HK-2 (cell line): ENCODE measurements around the gene ZPBP2.

Experiments
- DNase-seq: peaks from one replicate; pipeline ENCODE4 v3.0.0-alpha.2; 2018; ENCODE audit not compliant: unreplicated experiment

The ZPBP2 gene

DNA sequence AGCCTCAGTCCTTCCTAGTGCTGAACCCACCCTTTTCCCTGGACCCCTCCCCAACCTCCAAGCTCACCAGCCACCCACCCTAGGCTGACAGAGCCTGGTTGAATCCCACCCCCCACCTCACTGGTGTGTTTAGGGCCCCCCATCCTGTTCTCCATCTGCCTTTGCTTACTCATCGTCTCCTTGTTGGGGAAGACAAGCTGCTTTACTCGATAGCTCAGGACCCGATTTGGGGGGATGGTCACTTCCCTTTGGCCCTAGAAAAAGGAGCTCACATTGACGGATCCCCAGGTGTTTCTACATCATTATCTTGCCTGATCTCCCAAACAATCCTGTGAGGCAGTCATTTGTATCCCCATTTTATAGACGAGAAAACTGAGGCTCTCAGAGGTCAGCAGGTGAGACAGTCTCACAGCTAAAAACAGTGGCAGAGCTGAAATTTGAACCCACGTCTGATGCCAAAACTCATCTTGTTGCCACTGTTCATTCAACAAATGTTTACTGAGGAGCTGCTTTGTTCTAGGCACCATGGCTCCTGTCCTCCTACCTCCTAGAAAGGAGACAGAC lies 40.9 kb downstream of the ZPBP2 start:
- DNase-seq = no peak

GRCh38 chr17:39913989-39914388 lies 46.0 kb downstream of the ZPBP2 start:
- no peak for DNase-seq

GRCh38 chr17:39915559-39915958 lies 47.6 kb downstream of the ZPBP2 start:
- no peak for DNase-seq

GRCh38 chr17:39916918-39917317 lies 48.9 kb downstream of the ZPBP2 start:
- no peak for DNase-seq

DNA sequence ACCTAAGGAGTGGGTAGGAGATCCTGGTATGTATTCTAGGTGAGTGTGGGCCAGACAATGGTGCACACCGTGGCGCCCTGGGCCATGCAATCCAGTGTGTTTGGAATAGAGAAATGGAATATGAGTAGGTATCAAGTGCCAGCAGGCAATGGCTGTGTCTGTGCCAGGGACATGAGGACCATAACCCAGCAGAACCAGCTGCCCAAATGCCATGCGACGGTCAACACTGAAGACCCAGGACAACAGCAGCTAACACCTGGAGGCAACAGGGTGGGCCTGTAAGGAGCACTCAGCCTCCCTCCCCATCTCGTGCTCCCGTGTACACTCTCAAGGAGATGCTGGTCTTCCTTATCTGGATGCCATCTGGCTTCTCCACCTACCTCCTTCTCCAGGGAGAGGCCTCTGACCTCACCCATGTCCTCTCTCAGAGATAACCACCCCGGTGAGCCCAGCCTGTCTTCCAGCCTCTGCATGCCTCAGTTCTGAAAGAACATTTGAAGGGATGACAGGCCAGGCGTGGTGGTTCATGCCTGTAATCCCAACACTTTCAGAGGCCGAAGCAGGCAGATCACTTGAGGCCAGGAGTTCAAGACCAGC lies 51.2 kb downstream of the ZPBP2 start:
- no peak for DNase-seq

GRCh38 chr17:39920218-39921210 lies 52.5 kb downstream of the ZPBP2 start:
- no peak for DNase-seq

GRCh38 chr17:39921323-39921722 lies 53.3 kb downstream of the ZPBP2 start:
- DNase-seq = no peak

DNA sequence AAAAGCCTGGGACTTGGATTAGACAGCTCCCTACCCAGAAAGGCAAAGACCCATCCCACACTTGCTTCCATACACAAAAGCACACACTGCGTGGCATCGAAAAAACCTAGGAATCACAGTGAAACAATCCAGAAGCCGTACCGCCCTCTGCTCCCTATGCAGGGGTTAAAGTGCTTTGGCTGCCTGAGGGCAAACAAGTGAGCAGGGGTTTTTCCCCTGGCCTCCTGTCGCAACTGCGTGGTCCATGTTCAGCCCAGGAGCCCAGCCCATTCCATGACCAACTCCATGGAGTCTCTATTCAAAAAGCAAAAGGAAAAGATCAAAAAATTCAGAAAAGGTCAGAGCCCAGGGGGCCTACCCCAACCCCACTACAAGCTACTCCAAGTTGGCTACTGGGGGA lies 54.0 kb downstream of the ZPBP2 start:
- no peak for DNase-seq

DNA sequence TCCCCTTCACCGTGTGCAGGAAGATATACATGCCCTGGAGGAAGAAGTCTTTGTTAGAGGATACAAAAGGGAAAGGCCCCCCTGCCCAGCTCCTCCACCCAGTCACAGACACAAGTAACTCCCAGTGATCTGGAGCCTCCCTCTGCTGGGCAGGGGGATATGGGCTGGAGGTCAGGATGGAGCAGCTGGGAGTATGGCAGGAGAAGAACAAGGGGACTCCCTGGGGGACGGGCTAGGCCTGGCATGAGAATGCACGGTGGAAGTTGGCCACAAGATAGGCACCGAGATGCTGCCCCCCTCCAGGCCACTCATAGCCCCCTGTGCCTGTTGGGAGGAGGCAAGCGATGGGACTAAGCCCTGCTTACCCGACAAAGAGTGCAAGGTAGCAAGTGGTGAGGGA lies 55.2 kb downstream of the ZPBP2 start:
- no peak for DNase-seq

DNA sequence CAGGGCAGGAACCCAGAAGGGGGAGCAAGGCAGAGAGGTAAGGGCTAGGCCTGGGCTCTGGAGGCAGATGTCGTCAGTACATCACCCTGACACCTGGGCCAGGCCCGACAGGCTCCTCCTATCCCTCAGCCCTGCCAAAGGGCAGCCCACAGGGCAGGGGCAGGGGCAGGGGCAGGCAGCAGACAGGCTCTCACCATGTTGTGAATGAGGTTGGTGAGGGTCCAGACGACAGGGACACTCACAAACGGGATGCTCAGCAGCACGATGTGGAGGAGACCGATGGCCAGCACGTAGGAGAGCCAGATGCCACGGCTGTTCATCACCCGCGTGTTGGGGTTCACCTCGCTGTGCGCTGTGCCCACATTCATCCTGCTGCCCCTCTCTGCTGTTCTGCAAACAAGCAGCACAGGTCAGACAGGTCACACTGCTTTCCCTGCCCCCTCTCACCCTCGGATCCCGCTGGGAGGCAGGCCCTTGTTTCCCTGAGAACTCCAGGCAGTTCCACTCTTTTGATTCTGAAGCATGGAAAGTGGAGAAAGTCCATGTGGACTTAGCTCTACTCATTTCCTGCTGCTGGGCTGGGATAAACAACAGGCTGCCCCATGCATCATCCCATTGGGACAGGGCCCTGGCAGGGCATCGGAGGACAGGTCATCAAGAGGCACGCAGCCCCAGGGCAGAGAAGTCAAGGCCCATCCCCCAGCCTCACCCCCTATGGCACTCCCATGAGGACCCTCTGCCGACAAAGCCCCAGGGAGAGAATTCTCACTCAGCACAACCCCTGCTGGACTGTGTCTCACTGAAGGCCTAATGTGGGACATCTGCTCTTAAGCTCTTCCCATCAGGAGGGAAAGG lies 56.1 kb downstream of the ZPBP2 start:
- no peak for DNase-seq

GRCh38 chr17:39924691-39925055 lies 56.7 kb downstream of the ZPBP2 start:
- no peak for DNase-seq

GRCh38 chr17:39925282-39926134 lies 57.5 kb downstream of the ZPBP2 start:
- DNase-seq = no peak

DNA sequence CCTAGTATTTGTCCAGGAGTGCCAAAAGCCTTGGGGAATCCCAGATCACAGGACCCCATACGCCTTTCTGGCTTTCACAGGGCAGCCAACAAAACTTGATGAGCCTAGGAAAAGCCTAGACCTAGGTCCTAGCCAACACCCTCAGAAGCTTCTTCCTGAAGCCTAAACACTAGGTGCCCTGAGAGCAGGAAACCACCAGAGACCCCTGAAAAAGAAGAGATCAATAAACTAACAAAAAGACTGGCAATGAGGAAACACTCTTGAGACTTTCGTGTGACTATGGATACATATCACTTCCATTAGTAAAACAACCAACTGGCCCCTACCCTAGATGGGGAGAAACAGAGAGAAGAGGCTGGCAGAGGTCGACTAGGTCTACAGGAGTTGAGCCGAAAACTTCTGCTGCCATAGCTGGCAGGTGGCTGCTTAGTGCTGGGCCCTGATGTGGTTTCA lies 58.2 kb downstream of the ZPBP2 start:
- no peak for DNase-seq

DNA sequence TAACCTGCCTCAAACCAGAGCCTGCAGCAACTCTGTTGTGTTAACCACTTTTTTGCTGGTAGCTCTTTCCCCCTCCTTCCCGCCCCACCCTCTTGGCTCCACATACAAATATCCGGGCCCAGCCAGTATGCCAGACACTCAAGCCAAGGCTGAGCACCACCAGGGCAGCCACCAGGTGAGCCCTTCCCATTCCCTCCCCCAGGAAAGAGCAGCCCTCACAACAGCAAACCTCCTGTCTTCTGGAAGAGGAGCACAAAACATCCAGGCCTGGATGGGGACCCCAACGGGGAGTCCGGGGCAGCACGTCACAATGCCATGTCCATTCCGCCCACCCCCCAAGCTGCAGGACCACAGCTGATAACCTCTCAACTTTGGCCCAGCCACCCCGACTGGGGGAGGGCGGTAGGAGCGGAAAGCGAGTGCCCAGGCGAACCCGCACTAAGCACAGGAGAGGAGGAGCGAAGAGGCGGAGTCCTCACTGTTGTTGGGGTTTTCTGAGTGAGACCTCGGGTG lies 58.6 kb downstream of the ZPBP2 start:
- peak; percentile 17 for DNase-seq
